OCI-LY3 (cell line): ENCODE data around the gene SIK3.

Experiments used
- CTCF ChIP-seq: fragments of 200-600, 300-600 bp; sonication (generic); IDR thresholded peaks from 2 replicates; pipeline ENCODE4 v1.5.1; 2014; ENCODE audit warnings: antibody characterized with exemption, low read length, low read depth
- EZH2phosphoT487 ChIP-seq: fragments of 200-600 bp; shearing (Covaris generic); IDR thresholded peaks from 2 replicates; pipeline ENCODE4 v1.6.1; 2018; ENCODE audit warnings: antibody characterized with exemption, mixed run types, low read depth

- TF ChIP-seq CTCF (no peak), EZH2phosphoT487 (no peak)
Observed at GRCh38 chr11:116984589-116984988, 113.6 kb downstream of the SIK3 start.
